Measurements from ENCODE around the gene SDS.

DNA sequence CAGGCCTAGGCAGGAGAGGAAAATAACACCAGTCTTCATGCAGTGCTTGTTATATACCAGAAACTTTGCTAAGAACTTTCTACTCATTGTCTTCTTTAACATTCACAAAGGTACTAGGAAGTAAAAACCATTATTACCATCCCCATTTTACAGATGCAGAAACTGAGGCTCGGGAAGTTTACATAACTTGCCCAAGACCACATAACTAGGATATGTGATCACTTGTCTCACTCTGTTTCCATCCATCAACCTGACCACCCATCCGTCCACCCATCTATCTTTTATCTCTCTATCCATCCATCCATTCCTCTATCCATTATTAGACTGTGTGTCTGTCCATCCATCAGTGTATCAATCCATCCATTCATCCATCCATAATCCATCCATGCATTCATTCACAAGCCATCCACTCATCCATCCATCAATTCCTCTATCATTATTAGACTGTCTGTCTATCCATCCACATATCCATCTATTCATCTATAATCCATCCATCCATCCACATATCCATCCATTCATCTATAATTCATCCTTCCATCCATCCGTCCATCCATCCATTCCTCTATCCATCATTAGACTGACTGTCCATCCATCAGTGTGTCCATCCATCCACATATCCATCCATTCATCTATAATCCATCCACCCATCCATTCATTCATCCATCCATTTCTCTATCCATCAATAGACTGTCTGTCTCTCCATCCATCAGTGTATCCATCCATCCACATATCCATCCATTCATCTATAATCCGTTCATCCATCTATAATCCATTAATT lies 35.0 kb upstream of the SDS start:
- TF ChIP-seq EZH2 (IDR thresholded peaks at IDR 0.05; ENCODE audit: borderline replicate concordance, low read depth, low read length, severe bottlenecking): no peak
- no peak for TF ChIP-seq CTCF (IDR thresholded peaks at IDR 0.05; ENCODE audit: borderline replicate concordance, extremely low read depth, low read length, poor library complexity, severe bottlenecking)
